ENCODE data around the gene TNRC18.

TNRC18 gene

DNA sequence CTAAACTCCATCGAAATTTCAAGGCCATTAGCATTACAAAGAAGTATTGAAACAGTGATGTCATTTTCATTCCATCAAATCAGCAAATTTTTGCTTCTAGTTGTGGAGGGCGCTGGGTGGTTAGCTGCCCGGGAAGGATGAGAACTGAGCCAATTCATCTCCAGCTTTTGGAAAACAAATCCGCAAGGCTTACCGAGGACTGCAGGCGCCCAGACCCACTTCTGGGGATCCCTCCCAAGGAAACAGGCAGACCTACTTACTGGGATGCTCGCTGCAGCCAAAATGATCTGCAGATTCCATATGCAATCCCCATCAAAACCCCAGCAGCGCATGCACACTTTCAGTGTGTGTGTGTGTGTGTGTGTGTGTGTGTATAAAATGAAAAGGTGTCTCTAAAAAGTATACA is 19.2 kb downstream of the TNRC18 start:
- Histone ChIP-seq H3K27ac (ENCODE audit: insufficient read depth, low read length, poor library complexity, severe bottlenecking) (no peak overlapping the region), H3K27me3 (replicated peaks; ENCODE audit: control insufficient read depth, insufficient read depth, low read length, poor library complexity, severe bottlenecking) (no peaks in the 10 kb centered on the region), H3K4me3 (ENCODE audit: insufficient read depth, low read depth, low read length, poor library complexity, severe bottlenecking) (no peak overlapping the region), H3K4me1 (ENCODE audit: control insufficient read depth, insufficient read depth, low read length, poor library complexity, severe bottlenecking) (no peaks in the 10 kb centered on the region), H3K9me3 (ENCODE audit: control insufficient read depth, low read length) (no peaks in the 10 kb centered on the region), H3K36me3 (ENCODE audit: control insufficient read depth, insufficient read depth, low read length) (no peaks in the 10 kb centered on the region)
- no peak for DNase-seq

DNA sequence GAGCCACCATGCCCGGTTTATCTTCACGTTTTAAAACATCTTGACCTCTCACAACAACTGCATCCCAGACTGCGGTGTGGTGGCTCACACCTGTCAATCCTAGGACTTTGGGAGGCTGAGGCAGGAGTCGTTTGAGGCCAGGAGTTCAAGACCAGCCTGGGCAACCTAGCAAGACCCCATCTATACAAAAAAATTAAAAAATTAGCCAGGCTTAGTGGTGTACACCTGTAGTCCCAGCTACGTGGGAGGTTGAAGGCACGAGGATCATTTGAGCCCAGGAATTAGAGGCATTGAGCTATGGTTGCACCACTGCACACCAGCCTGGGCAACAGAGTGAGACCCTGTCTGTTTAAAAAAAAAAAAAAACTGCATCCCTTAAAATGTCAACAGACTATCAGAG is 20.2 kb downstream of the TNRC18 start:
- Histone ChIP-seq H3K36me3 (ENCODE audit: control insufficient read depth, insufficient read depth, low read length) (no peaks in the 10 kb centered on the region), H3K27ac (ENCODE audit: insufficient read depth, low read length, poor library complexity, severe bottlenecking) (no peak overlapping the region), H3K4me3 (ENCODE audit: insufficient read depth, low read depth, low read length, poor library complexity, severe bottlenecking) (no peak overlapping the region), H3K27me3 (replicated peaks; ENCODE audit: control insufficient read depth, insufficient read depth, low read length, poor library complexity, severe bottlenecking) (no peaks in the 10 kb centered on the region), H3K4me1 (ENCODE audit: control insufficient read depth, insufficient read depth, low read length, poor library complexity, severe bottlenecking) (no peaks in the 10 kb centered on the region), H3K9me3 (ENCODE audit: control insufficient read depth, low read length) (no peaks in the 10 kb centered on the region)
- DNase-seq: no peak

DNA sequence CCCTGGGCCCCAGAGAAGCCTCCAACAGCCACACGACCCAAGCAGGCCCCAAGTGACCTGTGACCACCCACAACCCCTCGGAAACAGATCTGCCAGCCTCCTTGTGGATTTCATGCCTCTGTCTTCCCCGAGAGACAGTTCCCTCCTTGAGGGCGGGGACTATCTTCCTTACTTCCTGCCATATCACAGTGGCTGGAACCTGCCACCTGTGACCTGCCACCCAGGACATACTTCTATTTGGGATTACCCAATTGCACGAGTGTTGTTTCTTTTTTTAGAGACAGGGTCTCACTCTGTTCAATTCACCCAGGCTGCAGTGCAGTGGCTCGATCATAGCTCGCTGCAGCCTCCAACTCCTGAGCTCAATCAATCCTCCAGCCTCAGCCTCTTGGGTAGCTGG is 25.9 kb downstream of the TNRC18 start:
- Histone ChIP-seq H3K9me3 (ENCODE audit: control insufficient read depth, low read length) (no peaks in the 10 kb centered on the region), H3K4me1 (ENCODE audit: control insufficient read depth, insufficient read depth, low read length, poor library complexity, severe bottlenecking) (peaks cover 25% of the 10 kb centered on the region), H3K36me3 (ENCODE audit: control insufficient read depth, insufficient read depth, low read length) (peaks cover 19% of the 10 kb centered on the region), H3K4me3 (ENCODE audit: insufficient read depth, low read depth, low read length, poor library complexity, severe bottlenecking) (no peak overlapping the region), H3K27ac (ENCODE audit: insufficient read depth, low read length, poor library complexity, severe bottlenecking) (peak overlapping the region; percentile 82), H3K27me3 (replicated peaks; ENCODE audit: control insufficient read depth, insufficient read depth, low read length, poor library complexity, severe bottlenecking) (no peaks in the 10 kb centered on the region)
- no peak for DNase-seq

DNA sequence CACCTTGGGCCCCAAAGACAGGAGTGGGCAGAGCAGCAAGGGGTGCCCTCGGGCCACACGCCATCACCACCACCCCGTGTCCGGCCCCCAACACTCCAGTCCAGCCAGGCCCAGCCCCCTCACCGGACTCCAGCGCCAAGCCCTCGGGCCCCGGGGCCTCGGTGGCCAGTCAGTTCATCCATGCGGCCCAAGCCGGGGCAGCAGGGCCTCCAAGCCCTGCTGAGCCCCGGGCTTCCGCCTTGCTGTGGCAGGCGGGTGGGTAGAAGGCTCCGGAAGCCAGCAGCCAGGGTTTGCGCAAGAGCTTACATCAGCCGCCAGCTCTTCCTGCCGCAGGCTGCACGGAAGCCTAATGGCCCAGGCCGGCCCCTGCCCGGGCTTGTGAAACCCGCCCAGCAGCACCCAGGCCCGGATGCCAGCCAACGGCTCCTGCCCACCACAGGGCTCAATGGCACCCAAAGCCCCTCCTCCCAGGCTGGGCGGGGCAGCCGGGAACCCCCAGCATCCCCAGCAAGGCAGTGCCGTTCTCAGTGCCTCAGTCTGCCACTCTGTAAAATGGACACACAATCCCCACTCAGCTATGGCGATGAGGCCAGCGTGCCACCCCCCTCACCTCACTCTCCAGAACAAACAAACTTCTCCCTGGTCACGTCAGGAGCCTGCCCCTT is 26.5 kb downstream of the TNRC18 start:
- Histone ChIP-seq H3K4me1 (ENCODE audit: control insufficient read depth, insufficient read depth, low read length, poor library complexity, severe bottlenecking) (peaks cover 25% of the 10 kb centered on the region), H3K4me3 (ENCODE audit: insufficient read depth, low read depth, low read length, poor library complexity, severe bottlenecking) (peak overlapping the region; percentile 68), H3K36me3 (ENCODE audit: control insufficient read depth, insufficient read depth, low read length) (peaks cover 21% of the 10 kb centered on the region), H3K9me3 (ENCODE audit: control insufficient read depth, low read length) (no peaks in the 10 kb centered on the region), H3K27me3 (replicated peaks; ENCODE audit: control insufficient read depth, insufficient read depth, low read length, poor library complexity, severe bottlenecking) (no peaks in the 10 kb centered on the region), H3K27ac (ENCODE audit: insufficient read depth, low read length, poor library complexity, severe bottlenecking) (peak overlapping the region; percentile 82)
- DNase-seq: peak; percentile 85 to 88 (median 88)

DNA sequence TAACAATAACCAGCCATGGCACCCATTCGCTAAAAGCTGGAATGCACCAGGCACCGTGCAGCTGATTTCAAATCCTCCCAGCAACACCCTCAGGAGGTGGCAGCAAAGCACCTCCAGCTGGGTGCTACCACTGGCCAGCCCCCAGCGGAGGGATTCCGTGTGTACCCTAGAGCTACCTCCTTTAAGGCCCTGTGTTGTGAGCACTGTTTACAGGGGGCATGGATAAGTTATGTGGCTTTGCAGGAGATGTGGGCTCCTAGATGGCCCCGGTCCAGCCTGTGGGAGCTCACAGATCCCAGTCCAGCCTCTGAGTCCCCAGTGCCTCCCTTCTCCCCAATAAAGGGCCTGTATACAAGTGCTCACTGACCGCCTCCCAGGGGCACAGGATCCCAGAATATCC is 27.1 kb downstream of the TNRC18 start:
- Histone ChIP-seq H3K27ac (ENCODE audit: insufficient read depth, low read length, poor library complexity, severe bottlenecking) (peak overlapping the region; percentile 82), H3K4me3 (ENCODE audit: insufficient read depth, low read depth, low read length, poor library complexity, severe bottlenecking) (peak overlapping the region; percentile 68), H3K36me3 (ENCODE audit: control insufficient read depth, insufficient read depth, low read length) (peaks cover 26% of the 10 kb centered on the region)

DNA sequence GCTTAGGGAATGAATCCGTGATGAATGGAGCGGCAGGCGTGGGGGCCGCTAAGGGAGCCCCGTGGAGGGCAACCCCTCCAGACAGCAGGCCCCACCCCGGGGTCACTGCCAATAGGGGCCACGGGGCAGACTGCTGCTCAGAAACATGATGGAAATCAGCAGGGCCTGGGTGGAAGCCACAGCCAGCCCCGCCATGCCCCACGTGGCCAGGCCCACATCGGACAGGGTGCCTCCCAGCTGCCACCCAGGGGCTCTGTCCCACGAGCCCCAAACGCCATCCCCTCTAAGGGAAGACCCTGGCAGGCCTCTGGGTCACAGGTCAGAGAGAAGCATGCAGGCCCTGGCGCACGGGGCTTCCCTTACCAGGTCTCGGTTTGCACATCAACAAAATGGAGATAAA is 28.4 kb downstream of the TNRC18 start:
- Histone ChIP-seq H3K36me3 (ENCODE audit: control insufficient read depth, insufficient read depth, low read length) (peaks cover 31% of the 10 kb centered on the region), H3K27me3 (replicated peaks; ENCODE audit: control insufficient read depth, insufficient read depth, low read length, poor library complexity, severe bottlenecking) (no peaks in the 10 kb centered on the region), H3K4me3 (ENCODE audit: insufficient read depth, low read depth, low read length, poor library complexity, severe bottlenecking) (no peak overlapping the region), H3K27ac (ENCODE audit: insufficient read depth, low read length, poor library complexity, severe bottlenecking) (no peak overlapping the region), H3K9me3 (ENCODE audit: control insufficient read depth, low read length) (no peaks in the 10 kb centered on the region), H3K4me1 (ENCODE audit: control insufficient read depth, insufficient read depth, low read length, poor library complexity, severe bottlenecking) (peaks cover 25% of the 10 kb centered on the region)
- DNase-seq: no peak

More for the DNA sequence above, 27.1 kb downstream of the TNRC18 start:
- H3K4me1 ChIP-seq (ENCODE audit: control insufficient read depth, insufficient read depth, low read length, poor library complexity, severe bottlenecking): peaks cover 25% of the 10 kb centered on the region
- no peaks in the 10 kb centered on the region for H3K9me3 ChIP-seq (ENCODE audit: control insufficient read depth, low read length)
- H3K27me3 ChIP-seq (replicated peaks; ENCODE audit: control insufficient read depth, insufficient read depth, low read length, poor library complexity, severe bottlenecking): no peaks in the 10 kb centered on the region
- DNase-seq: peak; percentile 34 to 47 (median 45)

DNA sequence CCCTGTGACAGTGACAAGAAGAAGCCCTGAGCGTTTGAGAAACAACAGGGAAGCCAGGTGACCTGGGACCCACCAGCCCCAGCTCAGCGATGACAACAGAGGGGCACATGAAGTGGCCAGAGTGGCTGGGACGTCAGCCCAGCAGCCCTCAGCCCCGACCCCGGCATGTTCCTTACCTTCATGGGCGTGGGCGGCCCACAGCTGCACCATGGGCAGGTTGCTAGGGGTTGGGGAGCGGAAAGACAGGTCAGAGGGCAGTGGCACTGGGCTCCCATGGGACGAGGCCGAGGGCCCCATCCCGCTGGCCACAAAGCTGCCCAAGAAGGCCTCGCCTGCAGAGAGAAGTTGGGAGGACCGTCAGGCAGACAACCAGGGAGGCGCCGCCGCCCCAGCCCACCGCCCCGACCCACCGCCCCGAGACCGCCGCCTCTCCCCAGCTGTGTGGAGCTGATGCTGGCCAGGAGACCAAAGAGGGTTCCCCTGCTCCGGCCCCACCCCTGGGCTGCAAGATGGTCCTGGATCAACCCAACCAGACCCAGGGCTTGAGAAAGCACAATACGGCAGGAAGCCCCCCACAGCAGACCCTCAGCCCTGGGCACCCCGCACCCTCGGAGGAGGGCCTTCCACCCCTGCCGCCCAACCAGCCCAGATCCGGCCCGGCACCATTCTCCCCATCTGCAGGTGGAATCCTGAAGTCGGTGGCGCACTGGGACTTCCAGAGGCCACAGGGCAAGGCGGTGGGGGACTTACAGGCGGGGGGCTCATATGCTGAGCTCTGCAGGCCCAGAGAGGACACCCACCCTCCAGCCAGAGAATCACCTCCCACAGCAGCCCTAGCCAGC is 29.1 kb downstream of the TNRC18 start:
- peaks cover 25% of the 10 kb centered on the region for H3K4me1 ChIP-seq (ENCODE audit: control insufficient read depth, insufficient read depth, low read length, poor library complexity, severe bottlenecking)
- peaks cover 39% of the 10 kb centered on the region for H3K36me3 ChIP-seq (ENCODE audit: control insufficient read depth, insufficient read depth, low read length)
- no peaks in the 10 kb centered on the region for H3K9me3 ChIP-seq (ENCODE audit: control insufficient read depth, low read length)
- no peak overlapping the region for H3K4me3 ChIP-seq (ENCODE audit: insufficient read depth, low read depth, low read length, poor library complexity, severe bottlenecking)
- DNase-seq: no peak
- H3K27me3 ChIP-seq (replicated peaks; ENCODE audit: control insufficient read depth, insufficient read depth, low read length, poor library complexity, severe bottlenecking): no peaks in the 10 kb centered on the region
- H3K27ac ChIP-seq (ENCODE audit: insufficient read depth, low read length, poor library complexity, severe bottlenecking): no peak overlapping the region

DNA sequence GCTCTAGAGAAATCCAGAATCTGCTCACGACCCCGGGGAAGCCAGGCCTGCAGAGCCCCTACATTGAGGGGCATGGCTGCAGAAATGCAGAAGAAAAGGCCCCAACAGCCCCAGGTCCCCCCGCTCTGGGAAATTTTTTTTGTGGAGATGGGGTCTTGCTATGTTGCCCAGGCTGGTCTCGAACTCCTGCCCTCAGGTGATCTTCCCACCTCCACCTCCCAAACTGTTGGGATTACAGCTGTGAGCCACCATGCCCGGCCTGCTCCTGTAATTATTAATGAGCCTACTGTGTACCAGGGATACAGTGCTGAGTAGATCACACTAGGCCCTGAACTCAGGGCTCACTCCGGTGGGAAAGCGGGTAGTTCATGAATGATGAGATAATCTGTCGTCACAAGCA is 29.9 kb downstream of the TNRC18 start:
- H3K27ac ChIP-seq (ENCODE audit: insufficient read depth, low read length, poor library complexity, severe bottlenecking): no peak overlapping the region
- H3K4me1 ChIP-seq (ENCODE audit: control insufficient read depth, insufficient read depth, low read length, poor library complexity, severe bottlenecking): peaks cover 25% of the 10 kb centered on the region
- no peaks in the 10 kb centered on the region for H3K9me3 ChIP-seq (ENCODE audit: control insufficient read depth, low read length)
- H3K27me3 ChIP-seq (replicated peaks; ENCODE audit: control insufficient read depth, insufficient read depth, low read length, poor library complexity, severe bottlenecking): no peaks in the 10 kb centered on the region
- peaks cover 42% of the 10 kb centered on the region for H3K36me3 ChIP-seq (ENCODE audit: control insufficient read depth, insufficient read depth, low read length)
- DNase-seq: no peak
- H3K4me3 ChIP-seq (ENCODE audit: insufficient read depth, low read depth, low read length, poor library complexity, severe bottlenecking): no peak overlapping the region

DNA sequence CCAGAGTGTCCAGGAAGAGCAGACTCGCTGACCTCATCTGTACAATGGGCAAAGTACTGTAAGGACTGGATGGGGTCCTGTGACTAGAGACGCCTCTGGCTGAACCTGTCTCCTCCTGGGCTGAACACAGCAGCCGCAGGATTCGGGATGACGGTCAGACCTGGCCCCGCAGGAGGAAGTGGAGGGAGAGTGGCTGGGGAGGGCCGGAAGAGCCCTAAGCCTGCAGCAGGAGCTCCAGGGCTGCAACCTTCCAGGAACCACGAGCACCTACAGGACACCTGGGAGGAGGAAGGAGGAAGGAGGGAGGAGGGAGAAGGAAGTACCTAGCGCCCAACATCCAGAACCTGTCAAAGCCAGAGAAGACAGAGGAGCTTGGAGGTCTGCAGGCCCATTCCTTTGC is 30.3 kb downstream of the TNRC18 start:
- Histone ChIP-seq H3K27ac (ENCODE audit: insufficient read depth, low read length, poor library complexity, severe bottlenecking) (no peak overlapping the region), H3K4me1 (ENCODE audit: control insufficient read depth, insufficient read depth, low read length, poor library complexity, severe bottlenecking) (peaks cover 25% of the 10 kb centered on the region), H3K9me3 (ENCODE audit: control insufficient read depth, low read length) (no peaks in the 10 kb centered on the region), H3K27me3 (replicated peaks; ENCODE audit: control insufficient read depth, insufficient read depth, low read length, poor library complexity, severe bottlenecking) (no peaks in the 10 kb centered on the region), H3K36me3 (ENCODE audit: control insufficient read depth, insufficient read depth, low read length) (peaks cover 42% of the 10 kb centered on the region), H3K4me3 (ENCODE audit: insufficient read depth, low read depth, low read length, poor library complexity, severe bottlenecking) (no peak overlapping the region)
- DNase-seq: no peak

DNA sequence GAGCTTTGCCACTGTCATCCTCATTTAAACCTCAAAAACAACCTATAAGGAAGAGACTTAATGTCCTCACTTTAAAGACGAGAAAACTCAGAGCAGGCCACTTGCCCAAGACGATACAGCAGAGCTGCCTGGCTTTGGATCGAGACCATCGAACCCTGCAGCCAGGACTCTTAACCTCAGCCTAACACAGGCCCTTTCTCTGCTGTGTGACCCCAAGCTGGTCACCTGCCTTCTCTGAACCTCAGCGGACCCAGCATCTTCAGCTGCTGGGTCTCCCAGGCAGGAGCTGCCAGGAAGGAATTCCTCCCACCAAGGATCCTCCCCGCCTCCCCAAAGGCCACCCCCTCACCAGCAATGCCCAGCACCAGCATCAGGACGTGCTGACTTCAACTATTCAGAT is 32.7 kb downstream of the TNRC18 start:
- no peaks in the 10 kb centered on the region for H3K9me3 ChIP-seq (ENCODE audit: control insufficient read depth, low read length)
- DNase-seq: no peak
- no peak overlapping the region for H3K27ac ChIP-seq (ENCODE audit: insufficient read depth, low read length, poor library complexity, severe bottlenecking)
- H3K4me3 ChIP-seq (ENCODE audit: insufficient read depth, low read depth, low read length, poor library complexity, severe bottlenecking): no peak overlapping the region
- peaks cover 17% of the 10 kb centered on the region for H3K4me1 ChIP-seq (ENCODE audit: control insufficient read depth, insufficient read depth, low read length, poor library complexity, severe bottlenecking)
- no peaks in the 10 kb centered on the region for H3K27me3 ChIP-seq (replicated peaks; ENCODE audit: control insufficient read depth, insufficient read depth, low read length, poor library complexity, severe bottlenecking)
- H3K36me3 ChIP-seq (ENCODE audit: control insufficient read depth, insufficient read depth, low read length): peaks cover 58% of the 10 kb centered on the region
